Cardiac muscle cell (in vitro differentiated cells and primary cell): ENCODE measurements around the gene TRIO. TPM values are rescaled to one million over a fixed set of nuclear protein-coding genes. Genes with fewer than 3 reads are reported as not detected.

Experiments used
- DNase-seq, 2 donors: peaks; one replicate each; pipeline versions ENCODE4 v3.0.0 to v3.0.0-alpha.2; 2010 to 2017; ENCODE audit warnings: low read depth in 1 of 2, low spot score in 1 of 2
- H3K27ac ChIP-seq: fragments of 200-600 bp; sonication (generic); 2 replicates; pipeline ENCODE4 v1.5.1; 2016
- H3K27me3 ChIP-seq: fragments of 200-600 bp; sonication (generic); 2 replicates; pipeline ENCODE4 v1.6.0; 2016; ENCODE audit warnings: control low read depth
- H3K36me3 ChIP-seq: fragments of 200-600 bp; sonication (generic); 2 replicates; pipeline ENCODE4 v1.5.1; 2016; ENCODE audit warnings: control low read depth
- H3K4me1 ChIP-seq: fragments of 200-600 bp; sonication (generic); 2 replicates; pipeline ENCODE4 v1.8.1; 2017; ENCODE audit warnings: low read depth, mild to moderate bottlenecking, mixed run types
- H3K4me3 ChIP-seq: fragments of 200-600 bp; sonication (generic); 2 replicates; pipeline ENCODE4 v1.5.1; 2016; ENCODE audit warnings: mild to moderate bottlenecking
- H3K9me3 ChIP-seq: fragments of 200-600 bp; sonication (generic); 2 replicates; pipeline ENCODE4 v1.5.1; 2017; ENCODE audit warnings: low read depth, mild to moderate bottlenecking, control low read depth
- CTCF ChIP-seq: IDR thresholded peaks from 2 replicates; pipeline ENCODE4 v1.5.1; 2012; ENCODE audit warnings: low read depth, mild to moderate bottlenecking, low read length
- polyA plus RNA-seq: library from polyadenylated mRNA; unstranded; fragments of >200 nt; fragmentation: Nextera tagmentation; extraction: Ambion mirVana; gene quantifications from 2 replicates; pipeline ENCODE4 v1.2.1, GENCODE V29; 2016
- total RNA-seq: library from RNA; depleted of rRNA; stranded (reverse); fragments of >200 nt; gene quantifications from 2 replicates; pipeline ENCODE4 v1.2.3, GENCODE V29; 2016

The TRIO gene
- total and polyA plus RNA-seq, 2 experiments from 2014 or later = 15.5 to 104 TPM

- Histone ChIP-seq H3K4me3 (no peak overlapping the region), H3K27ac (peak overlapping the region; percentile 22), H3K27me3 (no peaks in the 10 kb centered on the region), H3K36me3 (no peaks in the 10 kb centered on the region), H3K9me3 (no peaks in the 10 kb centered on the region), H3K4me1 (peaks cover 38% of the 10 kb centered on the region)
- TF ChIP-seq CTCF = no peak
- no peak for DNase-seq
Observed at GRCh38 chr5:14245132-14245925, 102.2 kb downstream of the TRIO start.

- H3K36me3 ChIP-seq = no peaks in the 10 kb centered on the region
- H3K4me1 ChIP-seq = peaks cover 34% of the 10 kb centered on the region
- DNase-seq = peak in 1 of 2 donors; percentile 45
- no peaks in the 10 kb centered on the region for H3K27me3 ChIP-seq
- H3K27ac ChIP-seq = no peak overlapping the region
- TF ChIP-seq CTCF = no peak
- H3K9me3 ChIP-seq = no peaks in the 10 kb centered on the region
- no peak overlapping the region for H3K4me3 ChIP-seq
Observed at GRCh38 chr5:14246350-14247053, 103.4 kb downstream of the TRIO start.

GRCh38 chr5:14247054-14247386 is 103.9 kb downstream of the TRIO start:
- H3K27me3 ChIP-seq = no peaks in the 10 kb centered on the region
- no peak overlapping the region for H3K27ac ChIP-seq
- peaks cover 32% of the 10 kb centered on the region for H3K4me1 ChIP-seq
- TF ChIP-seq CTCF = no peak
- H3K9me3 ChIP-seq = no peaks in the 10 kb centered on the region
- no peaks in the 10 kb centered on the region for H3K36me3 ChIP-seq
- no peak for DNase-seq
- H3K4me3 ChIP-seq = no peak overlapping the region

- Histone ChIP-seq H3K9me3 (no peaks in the 10 kb centered on the region), H3K27ac (no peak overlapping the region), H3K36me3 (no peaks in the 10 kb centered on the region), H3K27me3 (no peaks in the 10 kb centered on the region), H3K4me1 (peaks cover 28% of the 10 kb centered on the region), H3K4me3 (no peak overlapping the region)
- TF ChIP-seq CTCF = no peak
- no peak for DNase-seq
Observed at GRCh38 chr5:14249258-14250082, 106.3 kb downstream of the TRIO start.

- no peak for TF ChIP-seq CTCF
- peak in 1 of 2 donors; percentile 88 for DNase-seq
- Histone ChIP-seq H3K27ac (peak overlapping the region; percentile 59), H3K36me3 (no peaks in the 10 kb centered on the region), H3K4me3 (no peak overlapping the region), H3K4me1 (peaks cover 21% of the 10 kb centered on the region), H3K27me3 (no peaks in the 10 kb centered on the region), H3K9me3 (no peaks in the 10 kb centered on the region)
Observed at GRCh38 chr5:14250084-14250695, 107.0 kb downstream of the TRIO start.
